Upper lobe of left lung (tissue), 6 donors: ENCODE measurements around the gene PARD3B. TPM values are rescaled to one million over a fixed set of nuclear protein-coding genes. Genes with fewer than 3 reads are reported as not detected.

ENCODE experiments used
- ATAC-seq, 2 donors: fragments of 200-7000 bp; cut with Tn5 transposase; one replicate each; pipeline ENCODE4 v1.9.1; 2022; ENCODE audit warnings: mild to moderate bottlenecking in 2 of 2, moderate library complexity in 2 of 2; ENCODE audit not compliant: low FRiP score in 2 of 2
- DNase-seq, 2 donors: peaks; one replicate each; pipeline ENCODE4 v3.0.0-alpha.2; 2019 to 2020
- H3K27ac ChIP-seq, 4 donors: fragments of 200-600 bp; sonication (generic); one replicate each; pipeline ENCODE4 v1.5.1; 2016 to 2019
- H3K27me3 ChIP-seq, 4 donors: fragments of 200-600 bp; sonication (generic); one replicate each; pipeline ENCODE4 v1.5.1; 2017 to 2019
- H3K36me3 ChIP-seq, 4 donors: fragments of 200-600 bp; sonication (generic); one replicate each; pipeline ENCODE4 v1.5.1; 2016 to 2019
- H3K4me1 ChIP-seq, 4 donors: fragments of 200-600 bp; sonication (generic); one replicate each; pipeline ENCODE4 v1.5.1; 2018 to 2019
- H3K4me3 ChIP-seq, 4 donors: fragments of 200-600 bp; sonication (generic); one replicate each; pipeline ENCODE4 v1.5.1; 2017 to 2019; ENCODE audit warnings: mild to moderate bottlenecking in 2 of 4, moderate library complexity in 1 of 4
- H3K9me3 ChIP-seq, 4 donors: fragments of 200-600 bp; sonication (generic); one replicate each; pipeline ENCODE4 v1.5.1; 2018 to 2019
- EP300 ChIP-seq, 4 donors: sonication (generic); formaldehyde crosslinking; IDR thresholded peaks; one replicate each; pipeline ENCODE4 v1.5.1; 2017; ENCODE audit warnings: antibody characterized with exemption in 4 of 4, control low read depth in 2 of 4
- POLR2A ChIP-seq, 4 donors: fragments of 450-650 bp; IDR thresholded peaks; one replicate each; pipeline ENCODE4 v1.5.1; 2016 to 2017; ENCODE audit warnings: antibody characterized with exemption in 4 of 4, mild to moderate bottlenecking in 2 of 4
- POLR2AphosphoS5 ChIP-seq, 2 donors: sonication (generic); formaldehyde crosslinking; IDR thresholded peaks; one replicate each; pipeline ENCODE4 v1.5.1; 2017; ENCODE audit warnings: antibody characterized with exemption in 2 of 2
- WGBS, 2 donors: methylation state at CpG; one replicate each; pipeline ENCODE4 v1.1.5; 2017 to 2018; 5-methylcytosine and 5-hydroxymethylcytosine counted together
- total RNA-seq, 6 donors: library from RNA; depleted of rRNA in 4 of 6; stranded (reverse); fragments of >200 nt in 4 of 6; gene quantifications; one replicate each; pipeline versions ENCODE4 v1.1.0 to v1.2.1, GENCODE V29; 2016 to 2021
- TF ChIP-seq, protein P1 (sequence below), 6 experiments: fragments of 450-650 bp in 4 of 6; fragments of 200-600 bp in 2 of 6; sonication (generic) in 2 of 6; IDR thresholded peaks; one replicate each; pipeline ENCODE4 v1.5.1; 2016 to 2019; ENCODE audit warnings: antibody characterized with exemption in 6 of 6
- donor health status: DM: no; HTN: no; CAD: no; lungs with moderate emphysema.
- donor health status: DM: no; HTN: yes; CAD: no; lungs with severe emphysema.

Gene PARD3B
- total RNA-seq, 6 donors from 2014 or later = 17.8 to 44.9 (median 24.2) TPM

DNA sequence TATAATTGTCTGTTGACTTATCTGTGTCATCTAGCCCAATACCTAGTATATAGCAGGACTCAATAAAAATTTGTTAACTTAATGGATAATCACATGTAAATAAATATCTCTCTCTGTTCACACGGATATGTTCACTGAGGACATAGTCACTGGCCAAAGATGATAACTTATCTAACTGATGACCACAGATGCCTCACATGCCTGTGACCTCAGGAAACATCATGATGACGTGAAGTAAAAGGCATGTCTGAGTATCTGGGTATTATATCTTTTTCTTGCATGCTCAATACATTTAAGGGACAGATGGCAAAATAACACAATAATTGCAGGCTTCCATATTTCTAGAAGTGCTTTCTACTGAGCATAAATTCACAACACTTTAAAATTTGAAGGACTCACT, 41.4 kb upstream of the PARD3B start:
- no peak for DNase-seq
- no peak for ATAC-seq
- TF ChIP-seq, protein P1, sequence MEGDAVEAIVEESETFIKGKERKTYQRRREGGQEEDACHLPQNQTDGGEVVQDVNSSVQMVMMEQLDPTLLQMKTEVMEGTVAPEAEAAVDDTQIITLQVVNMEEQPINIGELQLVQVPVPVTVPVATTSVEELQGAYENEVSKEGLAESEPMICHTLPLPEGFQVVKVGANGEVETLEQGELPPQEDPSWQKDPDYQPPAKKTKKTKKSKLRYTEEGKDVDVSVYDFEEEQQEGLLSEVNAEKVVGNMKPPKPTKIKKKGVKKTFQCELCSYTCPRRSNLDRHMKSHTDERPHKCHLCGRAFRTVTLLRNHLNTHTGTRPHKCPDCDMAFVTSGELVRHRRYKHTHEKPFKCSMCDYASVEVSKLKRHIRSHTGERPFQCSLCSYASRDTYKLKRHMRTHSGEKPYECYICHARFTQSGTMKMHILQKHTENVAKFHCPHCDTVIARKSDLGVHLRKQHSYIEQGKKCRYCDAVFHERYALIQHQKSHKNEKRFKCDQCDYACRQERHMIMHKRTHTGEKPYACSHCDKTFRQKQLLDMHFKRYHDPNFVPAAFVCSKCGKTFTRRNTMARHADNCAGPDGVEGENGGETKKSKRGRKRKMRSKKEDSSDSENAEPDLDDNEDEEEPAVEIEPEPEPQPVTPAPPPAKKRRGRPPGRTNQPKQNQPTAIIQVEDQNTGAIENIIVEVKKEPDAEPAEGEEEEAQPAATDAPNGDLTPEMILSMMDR (IDR thresholded peaks at IDR 0.05) = no peak
- TF ChIP-seq EP300 (IDR thresholded peaks at IDR 0.05) (no peak), POLR2A (IDR thresholded peaks at IDR 0.05) (no peak), POLR2AphosphoS5 (IDR thresholded peaks at IDR 0.05) (no peak)
- Histone ChIP-seq H3K27ac (no peak overlapping the region), H3K4me1 (no peaks in the 10 kb centered on the region), H3K36me3 (no peaks in the 10 kb centered on the region), H3K4me3 (no peak overlapping the region), H3K27me3 (no peaks in the 10 kb centered on the region), H3K9me3 (no peaks in the 10 kb centered on the region)
- 75 to 77% methylated on average over 2 of the region's 2 CpGs for WGBS, 2 donors

DNA sequence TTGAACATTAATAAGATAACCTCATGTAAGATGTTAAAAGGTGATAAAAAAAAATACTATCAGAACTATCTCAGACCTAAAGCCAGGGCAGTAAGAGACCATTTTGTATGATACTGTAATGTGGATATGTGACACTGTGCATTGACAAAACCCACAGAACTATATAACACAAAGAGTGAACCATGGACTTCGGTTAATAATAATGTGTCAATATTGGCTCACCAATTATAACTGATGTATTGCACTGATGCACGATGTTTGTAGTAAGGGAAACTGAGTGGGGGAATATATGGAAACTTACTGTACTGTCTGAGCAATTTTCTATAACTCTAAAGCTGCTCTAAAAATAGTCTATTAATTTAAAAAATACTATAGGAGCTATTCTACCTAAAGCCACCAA, 40.7 kb upstream of the PARD3B start:
- no peaks in the 10 kb centered on the region for H3K27me3 ChIP-seq
- H3K27ac ChIP-seq = no peak overlapping the region
- H3K9me3 ChIP-seq = no peaks in the 10 kb centered on the region
- no peaks in the 10 kb centered on the region for H3K4me1 ChIP-seq
- TF ChIP-seq POLR2AphosphoS5 (IDR thresholded peaks at IDR 0.05) = no peak
- TF ChIP-seq EP300 (IDR thresholded peaks at IDR 0.05) = no peak
- TF ChIP-seq, protein P1 (IDR thresholded peaks at IDR 0.05) = no peak
- TF ChIP-seq POLR2A (IDR thresholded peaks at IDR 0.05) = no peak
- DNase-seq (no peak), ATAC-seq (no peak)
- WGBS, 2 donors = 89 to 90% methylated on average over 2 of the region's 2 CpGs
- no peaks in the 10 kb centered on the region for H3K36me3 ChIP-seq
- H3K4me3 ChIP-seq = no peak overlapping the region

DNA sequence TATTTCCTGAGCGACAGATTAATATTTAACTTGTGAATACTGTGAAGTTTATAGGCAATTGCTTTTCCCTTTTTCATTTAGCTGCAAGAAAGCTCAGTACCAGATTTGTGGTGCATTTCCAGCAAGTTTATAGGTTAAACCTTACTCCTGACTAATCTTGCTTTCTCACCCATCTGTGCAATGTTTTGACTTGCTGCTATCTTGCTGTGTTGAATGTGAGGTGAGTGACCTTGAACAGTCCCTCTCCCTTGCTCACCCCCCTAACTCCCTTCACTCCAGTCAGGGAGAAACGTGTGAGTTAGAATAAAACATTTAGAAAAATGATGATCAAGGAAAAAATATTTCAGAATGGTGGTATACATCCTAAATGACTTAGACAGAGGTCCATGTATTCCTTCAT, 39.8 kb upstream of the PARD3B start:
- DNase-seq = no peak
- no peaks in the 10 kb centered on the region for H3K4me1 ChIP-seq
- TF ChIP-seq, protein P1 (IDR thresholded peaks at IDR 0.05) = no peak
- TF ChIP-seq EP300 (IDR thresholded peaks at IDR 0.05) = no peak
- no peak for TF ChIP-seq POLR2AphosphoS5 (IDR thresholded peaks at IDR 0.05)
- TF ChIP-seq POLR2A (IDR thresholded peaks at IDR 0.05) = no peak
- whole genome bisulfite sequencing, 2 donors = 76 to 84% methylated on average over 2 of the region's 2 CpGs
- no peak overlapping the region for H3K27ac ChIP-seq
- no peaks in the 10 kb centered on the region for H3K27me3 ChIP-seq
- H3K4me3 ChIP-seq = no peak overlapping the region
- H3K9me3 ChIP-seq = no peaks in the 10 kb centered on the region
- no peaks in the 10 kb centered on the region for H3K36me3 ChIP-seq
- no peak for ATAC-seq

DNA sequence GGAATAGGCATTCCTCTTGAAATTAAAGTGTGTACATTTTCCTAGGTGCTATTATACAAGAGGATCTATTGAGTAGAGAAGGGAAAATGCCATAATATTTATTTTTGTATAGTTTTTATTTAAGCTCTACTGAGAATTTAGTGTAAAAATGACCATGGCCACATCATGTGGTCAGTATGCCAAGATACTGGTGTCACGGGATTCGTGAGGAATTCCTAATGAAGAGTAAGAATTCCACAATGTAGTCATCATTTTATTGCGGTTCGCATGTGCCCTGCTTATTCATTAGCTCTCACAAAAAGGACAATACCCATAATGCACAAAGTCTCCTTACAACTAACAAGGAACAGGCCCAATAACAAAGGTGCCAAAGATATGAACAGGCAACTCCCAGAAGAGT, 39.3 kb upstream of the PARD3B start:
- DNase-seq = no peak
- Histone ChIP-seq H3K9me3 (no peaks in the 10 kb centered on the region), H3K27me3 (no peaks in the 10 kb centered on the region), H3K36me3 (no peaks in the 10 kb centered on the region), H3K27ac (no peak overlapping the region), H3K4me3 (no peak overlapping the region), H3K4me1 (no peaks in the 10 kb centered on the region)
- no peak for TF ChIP-seq POLR2A (IDR thresholded peaks at IDR 0.05)
- WGBS, 2 donors = 87 to 92% methylated on average over 4 of the region's 4 CpGs
- peak in 1 of 2 donors; percentile 66 for ATAC-seq

DNA sequence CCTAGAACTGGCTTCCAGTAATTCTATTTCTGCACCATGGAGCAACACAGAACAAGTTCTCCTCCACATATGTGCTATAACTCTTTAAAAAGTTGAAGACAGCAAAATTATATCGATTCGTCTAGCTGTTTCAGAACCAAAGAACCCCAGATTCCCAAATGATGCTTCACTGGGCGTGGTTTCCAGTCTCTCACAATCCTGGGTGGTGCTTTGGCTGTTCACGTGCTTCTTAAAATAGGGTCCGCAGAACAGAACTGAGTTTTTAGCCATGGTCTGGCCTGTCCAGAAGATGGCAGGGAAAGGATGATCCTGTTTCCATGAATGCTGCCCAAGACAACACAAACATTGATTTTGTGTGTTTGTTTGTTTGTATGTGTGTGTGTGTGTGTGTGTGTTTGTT, 37.6 kb upstream of the PARD3B start:
- H3K4me3 ChIP-seq = no peak overlapping the region

More for the DNA sequence above, 37.6 kb upstream of the PARD3B start:
- no peaks in the 10 kb centered on the region for H3K4me1 ChIP-seq
- 91 to 93% methylated on average over 5 of the region's 5 CpGs for WGBS, 2 donors
- no peaks in the 10 kb centered on the region for H3K9me3 ChIP-seq
- no peaks in the 10 kb centered on the region for H3K36me3 ChIP-seq
- no peak for ATAC-seq
- no peak overlapping the region for H3K27ac ChIP-seq
- no peaks in the 10 kb centered on the region for H3K27me3 ChIP-seq
- no peak for DNase-seq
- no peak for TF ChIP-seq POLR2A (IDR thresholded peaks at IDR 0.05)
- TF ChIP-seq, protein P1 (IDR thresholded peaks at IDR 0.05) = no peak
- TF ChIP-seq EP300 (IDR thresholded peaks at IDR 0.05) = no peak
- no peak for TF ChIP-seq POLR2AphosphoS5 (IDR thresholded peaks at IDR 0.05)
